ENCODE results near the gene TLL2.

TLL2 gene

DNA sequence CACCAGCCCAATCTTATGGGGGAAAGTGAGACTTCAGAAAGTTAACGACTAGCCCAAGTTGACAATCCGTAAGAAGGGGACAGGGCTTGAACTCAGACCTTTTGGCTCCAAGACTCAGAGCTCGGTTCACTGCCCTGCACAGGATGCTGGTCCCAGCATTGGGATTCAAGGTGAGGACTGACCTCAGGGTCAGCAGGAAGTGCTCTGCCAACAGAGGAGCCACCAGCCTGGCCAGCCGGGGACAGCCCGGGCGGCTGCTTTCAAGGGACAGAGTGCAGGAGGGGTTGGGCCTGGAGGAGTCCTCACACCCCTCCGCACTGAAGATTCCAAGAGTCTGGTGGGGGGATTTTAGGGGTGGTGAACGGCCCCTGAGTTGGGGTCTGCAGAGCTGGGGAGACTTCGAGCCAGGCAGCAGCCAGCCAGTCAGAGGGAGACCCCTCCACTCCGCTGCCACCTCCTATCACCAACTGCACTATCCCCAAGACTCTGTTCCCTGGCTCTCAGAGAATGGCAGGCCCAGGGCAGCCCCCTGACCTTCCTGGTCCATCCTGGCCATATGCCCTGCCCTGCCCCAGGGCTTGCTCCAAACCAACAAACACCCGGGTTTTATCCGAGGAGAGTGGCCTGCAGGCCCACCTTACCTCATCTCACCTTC lies 19.7 kb downstream of the TLL2 start:
- no peaks in the 10 kb centered on the region for H3F3A ChIP-seq (ENCODE audit: insufficient read depth, low read length)
- no peaks in the 10 kb centered on the region for H3K79me2 ChIP-seq (ENCODE audit: low read length)
- H4K20me1 ChIP-seq (ENCODE audit: insufficient read depth, low read length): no peaks in the 10 kb centered on the region
- no peak for TF ChIP-seq EZH2 (optimal IDR thresholded peaks at IDR 0.05; ENCODE audit: low read depth, low read length)
- no peak for TF ChIP-seq EZH2phosphoT487 (IDR thresholded peaks at IDR 0.05; ENCODE audit: low read length)
- no peak for TF ChIP-seq CTCF (IDR thresholded peaks at IDR 0.05; ENCODE audit: low read length)
- no peaks in the 10 kb centered on the region for H3K27me3 ChIP-seq (replicated peaks; ENCODE audit: insufficient read depth, low read length)
- H2AFZ ChIP-seq (ENCODE audit: low read length): no peak overlapping the region
- H3K4me3 ChIP-seq (ENCODE audit: low read length): no peak overlapping the region
- H3K9ac ChIP-seq (ENCODE audit: low read length): no peak overlapping the region
- no peak overlapping the region for H3K4me2 ChIP-seq (ENCODE audit: low read depth, low read length)
- no peaks in the 10 kb centered on the region for H3K4me1 ChIP-seq (ENCODE audit: low read length)
- H3K9me2 ChIP-seq (replicated peaks; ENCODE audit: insufficient read depth, low read length): no peaks in the 10 kb centered on the region
- DNase-seq: no peak
- no peaks in the 10 kb centered on the region for H3K9me3 ChIP-seq (replicated peaks; ENCODE audit: insufficient read depth, low read length)
- no peaks in the 10 kb centered on the region for H3K36me3 ChIP-seq (replicated peaks; ENCODE audit: insufficient read depth, low read length)
- H3K27ac ChIP-seq (ENCODE audit: low read length): no peak overlapping the region

- DNase-seq: no peak
- Histone ChIP-seq H3K79me2 (ENCODE audit: low read length) (no peaks in the 10 kb centered on the region), H3K4me2 (ENCODE audit: low read depth, low read length) (no peak overlapping the region), H3K36me3 (replicated peaks; ENCODE audit: insufficient read depth, low read length) (no peaks in the 10 kb centered on the region), H3K9me2 (replicated peaks; ENCODE audit: insufficient read depth, low read length) (no peaks in the 10 kb centered on the region), H4K20me1 (ENCODE audit: insufficient read depth, low read length) (no peaks in the 10 kb centered on the region), H3F3A (ENCODE audit: insufficient read depth, low read length) (no peaks in the 10 kb centered on the region), H3K4me3 (ENCODE audit: low read length) (no peak overlapping the region), H3K9ac (ENCODE audit: low read length) (no peak overlapping the region), H3K9me3 (replicated peaks; ENCODE audit: insufficient read depth, low read length) (no peaks in the 10 kb centered on the region), H3K27me3 (replicated peaks; ENCODE audit: insufficient read depth, low read length) (no peaks in the 10 kb centered on the region), H2AFZ (ENCODE audit: low read length) (no peak overlapping the region), H3K27ac (ENCODE audit: low read length) (no peak overlapping the region), H3K4me1 (ENCODE audit: low read length) (no peaks in the 10 kb centered on the region)
- TF ChIP-seq CTCF (IDR thresholded peaks at IDR 0.05; ENCODE audit: low read length) (no peak), EZH2phosphoT487 (IDR thresholded peaks at IDR 0.05; ENCODE audit: low read length) (no peak), EZH2 (optimal IDR thresholded peaks at IDR 0.05; ENCODE audit: low read depth, low read length) (no peak)
These were observed 20.5 kb downstream of the TLL2 start for GRCh38 chr10:96493254-96493653.

- Histone ChIP-seq H3K36me3 (replicated peaks; ENCODE audit: insufficient read depth, low read length) (no peaks in the 10 kb centered on the region), H3K4me3 (ENCODE audit: low read length) (no peak overlapping the region), H3K79me2 (ENCODE audit: low read length) (no peaks in the 10 kb centered on the region), H3K9me3 (replicated peaks; ENCODE audit: insufficient read depth, low read length) (no peaks in the 10 kb centered on the region), H3K9me2 (replicated peaks; ENCODE audit: insufficient read depth, low read length) (no peaks in the 10 kb centered on the region), H3K9ac (ENCODE audit: low read length) (no peak overlapping the region), H4K20me1 (ENCODE audit: insufficient read depth, low read length) (no peaks in the 10 kb centered on the region), H3K4me2 (ENCODE audit: low read depth, low read length) (no peak overlapping the region), H3K27ac (ENCODE audit: low read length) (no peak overlapping the region), H3K4me1 (ENCODE audit: low read length) (no peaks in the 10 kb centered on the region), H3F3A (ENCODE audit: insufficient read depth, low read length) (no peaks in the 10 kb centered on the region), H2AFZ (ENCODE audit: low read length) (no peak overlapping the region), H3K27me3 (replicated peaks; ENCODE audit: insufficient read depth, low read length) (no peaks in the 10 kb centered on the region)
- no peak for DNase-seq
- TF ChIP-seq CTCF (IDR thresholded peaks at IDR 0.05; ENCODE audit: low read length) (peak; percentile 10; the same call in 1 of the 2 replicates), EZH2phosphoT487 (IDR thresholded peaks at IDR 0.05; ENCODE audit: low read length) (no peak)
These were observed 22.4 kb downstream of the TLL2 start for GRCh38 chr10:96491303-96491702.
